BJ (cell line): Measurements from ENCODE around the gene NUCB1. TPM values are rescaled to one million over a fixed set of nuclear protein-coding genes. Genes with fewer than 3 reads are reported as not detected.

Experiments
- CTCF ChIA-PET: fragments of 350-600 bp; formaldehyde crosslinking; extraction: SDS; loops from one replicate; lab custom pipeline; 2021; ENCODE audit warnings: antibody characterized with exemption, inconsistent platforms; lab: Yijun Ruan, JAX
- POLR2A ChIA-PET: fragments of 300-600 bp; sonication (Branson Sonifier 250); formaldehyde crosslinking; extraction: SDS; loops from one replicate; lab custom pipeline; 2021; ENCODE audit warnings: antibody characterized with exemption; lab: Charles Lee
- DNase-seq: peaks from one replicate; pipeline ENCODE4 v3.0.0-alpha.2; 2011; ENCODE audit warnings: low read depth
- H3K27me3 ChIP-seq: 2 replicates; pipeline ENCODE4 v1.6.0; 2011; ENCODE audit warnings: low read length; ENCODE audit not compliant: control insufficient read depth, insufficient read depth
- H3K36me3 ChIP-seq: 2 replicates; pipeline ENCODE4 v1.5.1; 2011; ENCODE audit warnings: low read length; ENCODE audit not compliant: control insufficient read depth, insufficient read depth
- H3K4me3 ChIP-seq: 2 replicates; pipeline ENCODE4 v1.5.1; 2011; ENCODE audit warnings: low read depth, mild to moderate bottlenecking, control low read depth, low read length
- CTCF ChIP-seq: IDR thresholded peaks from 2 replicates; pipeline ENCODE4 v1.5.1; 2011; ENCODE audit warnings: low read depth, mild to moderate bottlenecking, control low read depth, inconsistent platforms, low read length, moderate library complexity; ENCODE audit not compliant: insufficient read depth
- polyA plus RNA-seq: library from polyadenylated mRNA; depleted of rRNA; stranded (reverse); fragments of >200 nt; gene quantifications from 2 replicates; pipeline ENCODE4 v1.2.3, GENCODE V29; 2011

NUCB1 gene
- polyA plus RNA-seq, 1 experiment = 305 TPM

GRCh38 chr19:48935864-48936263 lies 35.8 kb downstream of the NUCB1 start:
- no peaks in the 10 kb centered on the region for H3K36me3 ChIP-seq
- H3K27me3 ChIP-seq = no peaks in the 10 kb centered on the region
- TF ChIP-seq CTCF = no peak
- no peak overlapping the region for H3K4me3 ChIP-seq
- CTCF ChIA-PET = no interaction called here
- POLR2A ChIA-PET = no interaction called here
- no peak for DNase-seq

GRCh38 chr19:48938256-48938655 lies 38.1 kb downstream of the NUCB1 start:
- POLR2A ChIA-PET = no interaction called here
- no peaks in the 10 kb centered on the region for H3K36me3 ChIP-seq
- DNase-seq = no peak
- H3K4me3 ChIP-seq = no peak overlapping the region
- no peaks in the 10 kb centered on the region for H3K27me3 ChIP-seq
- TF ChIP-seq CTCF = no peak
- CTCF ChIA-PET = no interaction called here

GRCh38 chr19:48940902-48941301 lies 40.8 kb downstream of the NUCB1 start:
- TF ChIP-seq CTCF = no peak
- POLR2A ChIA-PET = no interaction called here
- DNase-seq = no peak
- Histone ChIP-seq H3K27me3 (no peaks in the 10 kb centered on the region; the same call in 1 of the 2 replicates), H3K36me3 (no peaks in the 10 kb centered on the region), H3K4me3 (no peak overlapping the region)
- CTCF ChIA-PET = interaction anchor here (0.6 kb wide), 1 partner anchor 9 kb away, joined by 6 read pairs; no protein-coding TSS in a partner anchor

DNA sequence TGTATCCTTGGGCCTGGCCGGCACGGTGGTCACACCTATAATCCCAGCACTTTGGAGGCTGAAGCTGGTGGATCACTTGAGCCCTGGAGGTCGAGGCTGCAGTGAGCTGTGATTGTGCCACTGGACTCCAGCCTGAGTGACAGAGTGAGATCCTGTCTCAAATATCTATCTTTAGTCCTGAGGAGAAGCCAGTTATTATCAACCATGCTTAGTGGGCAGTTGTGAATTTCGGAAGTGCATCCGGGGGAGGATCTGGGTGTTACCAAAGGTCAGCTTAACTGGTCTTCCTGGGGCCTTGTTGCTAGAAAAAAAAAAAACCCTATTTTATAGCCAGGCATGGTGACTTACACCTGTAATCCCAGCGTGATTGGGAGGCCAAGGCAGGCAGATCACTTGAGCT lies 43.0 kb downstream of the NUCB1 start:
- Histone ChIP-seq H3K4me3 (no peak overlapping the region), H3K27me3 (no peaks in the 10 kb centered on the region; the same call in 1 of the 2 replicates), H3K36me3 (no peaks in the 10 kb centered on the region)
- no peak for TF ChIP-seq CTCF
- ChIA-PET POLR2A (no interaction called here), CTCF (interaction anchor here (1.2 kb wide), 1 partner anchor 9 kb away, joined by 3 read pairs; no protein-coding TSS in a partner anchor)
- no peak for DNase-seq

- no peak overlapping the region for H3K4me3 ChIP-seq
- DNase-seq = no peak
- H3K36me3 ChIP-seq = no peaks in the 10 kb centered on the region
- CTCF ChIA-PET = no interaction called here
- no peak for TF ChIP-seq CTCF
- POLR2A ChIA-PET = no interaction called here
- H3K27me3 ChIP-seq = no peaks in the 10 kb centered on the region; the same call in 1 of the 2 replicates
Measured at GRCh38 chr19:48945415-48945814, 45.3 kb downstream of the NUCB1 start.
